Dendritic cell treated with granulocyte-macrophage colony-stimulating factor and Interleukin-4, amounts not matched to agents 40 ng/mL and 50 ng/mL, for 4 days (primary cell): ENCODE results near the gene XYLT1.
A peak's percentile ranks its signal among the peaks of the same experiment; 100 is the strongest.

ENCODE experiments used
- H3K27ac Mint-ChIP-seq: one replicate; pipeline ENCODE4 v1.8.0; 2022; ENCODE audit warnings: mild to moderate bottlenecking, mixed read lengths
- H3K27me3 Mint-ChIP-seq: one replicate; pipeline ENCODE4 v1.8.0; 2022; ENCODE audit warnings: mild to moderate bottlenecking, mixed read lengths
- H3K36me3 Mint-ChIP-seq: one replicate; pipeline ENCODE4 v1.8.0; 2022; ENCODE audit warnings: low read depth, mixed read lengths
- H3K4me1 Mint-ChIP-seq: one replicate; pipeline ENCODE4 v1.8.0; 2022; ENCODE audit warnings: low read depth, mixed read lengths
- H3K4me3 Mint-ChIP-seq: one replicate; pipeline ENCODE4 v1.8.0; 2022; ENCODE audit warnings: mild to moderate bottlenecking, moderate library complexity, mixed read lengths
- H3K9me3 Mint-ChIP-seq: one replicate; pipeline ENCODE4 v1.8.0; 2022; ENCODE audit warnings: mixed read lengths
- intact Hi-C: fragments of 100-400 bp; cut with micrococcal nuclease; formaldehyde crosslinking; loops from one replicate; pipeline ENCODE4 v1.15.0; 2022

XYLT1 gene

GRCh38 chr16:17177959-17178905 lies 292.5 kb downstream of the XYLT1 start:
- intact Hi-C loops, result no loop called here
- Mint-ChIP-seq H3K9me3 (no peaks in the 10 kb centered on the region), H3K27ac (no peak overlapping the region), H3K27me3 (no peaks in the 10 kb centered on the region), H3K36me3 (peaks cover 31% of the 10 kb centered on the region), H3K4me1 (peaks cover 28% of the 10 kb centered on the region), H3K4me3 (no peak overlapping the region)

- Mint-ChIP-seq H3K36me3 (peaks cover 31% of the 10 kb centered on the region), H3K27ac (no peak overlapping the region), H3K27me3 (no peaks in the 10 kb centered on the region), H3K4me3 (no peak overlapping the region), H3K9me3 (no peaks in the 10 kb centered on the region), H3K4me1 (peaks cover 34% of the 10 kb centered on the region)
- intact Hi-C loops, result no loop called here
Observed at GRCh38 chr16:17177242-17177958, 293.4 kb downstream of the XYLT1 start.

GRCh38 chr16:17176199-17176598 lies 294.6 kb downstream of the XYLT1 start:
- H3K9me3 Mint-ChIP-seq, result no peaks in the 10 kb centered on the region
- peak overlapping the region; percentile 6 for H3K27ac Mint-ChIP-seq
- no peak overlapping the region for H3K4me3 Mint-ChIP-seq
- H3K4me1 Mint-ChIP-seq, result peaks cover 46% of the 10 kb centered on the region
- no peaks in the 10 kb centered on the region for H3K27me3 Mint-ChIP-seq
- intact Hi-C loops, result no loop called here
- peaks cover 23% of the 10 kb centered on the region for H3K36me3 Mint-ChIP-seq

- Mint-ChIP-seq H3K27me3 (no peaks in the 10 kb centered on the region), H3K27ac (peak overlapping the region; percentile 74), H3K4me1 (peaks cover 58% of the 10 kb centered on the region), H3K9me3 (no peaks in the 10 kb centered on the region), H3K4me3 (no peak overlapping the region), H3K36me3 (peaks cover 16% of the 10 kb centered on the region)
- intact Hi-C loops, result no loop called here
Observed at GRCh38 chr16:17173281-17173680, 297.5 kb downstream of the XYLT1 start.

DNA sequence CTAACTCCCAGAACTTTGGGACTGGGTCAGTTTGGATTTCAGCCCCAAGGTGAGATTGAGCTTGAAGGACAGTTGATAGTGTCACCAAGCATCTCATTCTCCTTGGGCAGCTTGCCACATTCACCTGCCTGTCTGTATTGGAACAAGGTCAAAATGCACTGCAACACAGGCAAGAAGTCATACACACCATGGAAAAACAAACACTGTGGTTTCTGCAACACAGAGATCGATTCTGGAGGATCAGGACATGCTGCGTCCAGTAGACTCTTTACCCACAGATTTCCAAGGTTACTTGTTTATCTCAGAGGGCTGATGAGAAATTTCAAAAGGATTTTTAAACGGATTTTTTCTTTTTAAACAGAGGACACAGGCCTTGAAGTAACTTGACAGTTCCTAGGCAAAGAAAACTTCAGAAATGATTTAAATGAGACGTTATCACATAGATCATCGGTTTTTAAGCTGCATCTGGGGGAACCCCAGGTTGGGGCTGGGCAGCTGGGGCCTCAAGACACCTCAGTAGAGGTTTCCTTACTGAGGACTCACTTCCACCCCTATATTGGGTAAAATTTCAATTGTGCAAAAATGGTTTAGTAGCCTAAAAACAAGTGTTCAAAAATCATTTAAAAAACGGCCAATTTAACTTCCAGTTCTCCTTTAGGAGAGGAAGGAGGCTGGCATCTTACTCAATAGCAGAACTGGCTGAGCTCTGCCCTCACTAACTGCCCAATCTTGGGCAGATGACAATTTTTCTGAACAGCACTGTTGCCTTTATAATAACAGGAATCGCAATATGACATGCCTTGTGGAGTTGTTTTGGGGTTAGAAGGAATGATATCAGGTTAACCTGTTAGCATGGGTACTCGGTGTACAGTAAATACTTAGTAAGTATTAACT lies 299.3 kb downstream of the XYLT1 start:
- intact Hi-C loops, result no loop called here
- Mint-ChIP-seq H3K27ac (peak overlapping the region; percentile 74), H3K4me1 (peaks cover 66% of the 10 kb centered on the region), H3K9me3 (no peaks in the 10 kb centered on the region), H3K4me3 (no peak overlapping the region), H3K27me3 (no peaks in the 10 kb centered on the region), H3K36me3 (peaks cover 15% of the 10 kb centered on the region)

DNA sequence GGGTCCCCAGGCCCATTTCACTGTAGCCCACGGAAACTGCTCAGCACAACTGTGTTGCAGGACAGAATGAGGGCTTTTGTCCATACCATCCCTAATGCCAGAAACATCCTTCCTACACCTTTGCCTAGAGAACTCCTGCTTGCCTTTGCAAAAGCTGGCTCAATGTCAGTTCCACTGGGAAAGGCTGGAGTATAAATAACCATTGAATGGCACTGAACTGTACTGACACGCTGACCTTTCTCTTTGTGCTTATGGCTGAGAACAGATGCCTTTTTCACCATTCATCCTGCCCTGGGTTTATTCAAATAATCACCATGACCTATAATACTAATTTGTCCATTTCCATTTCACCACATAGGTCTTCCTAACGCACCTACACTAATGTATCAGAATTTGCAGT lies 300.3 kb downstream of the XYLT1 start:
- H3K27ac Mint-ChIP-seq, result no peak overlapping the region

DNA sequence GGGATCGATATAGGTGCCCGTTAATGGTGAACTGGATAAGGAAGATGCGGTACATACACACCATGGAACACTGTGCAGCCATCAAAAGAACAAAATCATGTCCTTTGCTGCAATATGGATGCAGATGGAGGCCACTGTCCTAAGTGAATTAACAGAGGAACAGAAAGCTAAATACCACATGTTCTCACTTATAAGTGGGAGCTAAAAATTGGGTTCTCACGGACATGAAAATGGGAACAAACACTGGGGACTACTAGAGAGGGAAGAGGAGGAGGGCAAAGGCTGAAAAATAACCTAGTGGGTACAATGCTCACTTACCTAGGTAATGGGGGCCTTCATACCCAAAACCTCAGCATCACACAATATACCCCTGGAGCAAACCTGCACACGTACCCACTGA lies 302.6 kb downstream of the XYLT1 start:
- Mint-ChIP-seq H3K4me1 (peaks cover 85% of the 10 kb centered on the region), H3K27ac (no peak overlapping the region), H3K27me3 (no peaks in the 10 kb centered on the region), H3K36me3 (peaks cover 13% of the 10 kb centered on the region), H3K4me3 (no peak overlapping the region), H3K9me3 (no peaks in the 10 kb centered on the region)
- intact Hi-C loops, result no loop called here

More for the DNA sequence above, 300.3 kb downstream of the XYLT1 start:
- intact Hi-C loops, result no loop called here
- Mint-ChIP-seq H3K27me3 (no peaks in the 10 kb centered on the region), H3K9me3 (no peaks in the 10 kb centered on the region), H3K4me3 (no peak overlapping the region), H3K36me3 (peaks cover 17% of the 10 kb centered on the region), H3K4me1 (peaks cover 76% of the 10 kb centered on the region)

DNA sequence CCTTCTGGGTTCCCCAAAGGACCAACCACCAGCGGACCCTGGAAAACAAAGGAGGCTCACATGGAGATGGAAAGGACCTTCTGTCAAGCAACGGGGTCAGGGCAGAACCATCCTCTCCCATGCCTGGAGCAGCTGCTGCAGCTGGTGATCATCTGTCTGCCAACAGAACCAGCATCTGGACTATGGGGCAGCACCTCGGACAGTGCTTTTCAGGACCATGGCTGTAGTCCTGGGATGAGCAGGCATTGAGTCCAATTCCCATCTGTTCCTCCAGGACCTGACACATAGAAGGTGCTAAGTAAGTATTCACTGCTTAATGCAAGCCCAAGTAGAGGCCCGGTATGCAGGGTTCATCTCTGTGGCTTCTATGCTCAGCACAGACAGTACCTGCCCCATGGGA lies 304.7 kb downstream of the XYLT1 start:
- H3K4me1 Mint-ChIP-seq, result peaks cover 84% of the 10 kb centered on the region
- H3K27me3 Mint-ChIP-seq, result no peaks in the 10 kb centered on the region
- H3K27ac Mint-ChIP-seq, result no peak overlapping the region
- intact Hi-C loops, result no loop called here
- peaks cover 20% of the 10 kb centered on the region for H3K36me3 Mint-ChIP-seq
- no peak overlapping the region for H3K4me3 Mint-ChIP-seq
- no peaks in the 10 kb centered on the region for H3K9me3 Mint-ChIP-seq

DNA sequence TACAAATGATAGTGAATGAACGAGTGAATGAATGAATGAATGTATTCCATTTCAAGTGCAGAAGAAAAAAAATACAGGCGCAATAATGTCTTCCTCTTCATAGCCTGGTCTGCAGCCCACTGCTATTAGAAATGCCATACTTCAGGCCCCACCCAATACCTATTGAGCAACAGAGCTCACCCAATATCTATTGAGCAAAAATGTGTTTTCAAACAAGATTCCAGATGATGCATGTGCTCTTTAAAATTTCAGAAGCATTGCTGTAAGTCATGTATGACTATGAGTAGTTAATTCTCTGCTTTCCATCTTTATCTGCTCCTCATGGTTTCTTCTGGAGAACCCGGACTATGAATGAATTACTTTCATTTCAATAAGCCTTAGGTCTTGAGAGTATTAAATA lies 308.2 kb downstream of the XYLT1 start:
- no peaks in the 10 kb centered on the region for H3K9me3 Mint-ChIP-seq
- no peaks in the 10 kb centered on the region for H3K27me3 Mint-ChIP-seq
- peaks cover 25% of the 10 kb centered on the region for H3K36me3 Mint-ChIP-seq
- peaks cover 67% of the 10 kb centered on the region for H3K4me1 Mint-ChIP-seq
- intact Hi-C loops, result no loop called here
- H3K27ac Mint-ChIP-seq, result no peak overlapping the region
- H3K4me3 Mint-ChIP-seq, result no peak overlapping the region

DNA sequence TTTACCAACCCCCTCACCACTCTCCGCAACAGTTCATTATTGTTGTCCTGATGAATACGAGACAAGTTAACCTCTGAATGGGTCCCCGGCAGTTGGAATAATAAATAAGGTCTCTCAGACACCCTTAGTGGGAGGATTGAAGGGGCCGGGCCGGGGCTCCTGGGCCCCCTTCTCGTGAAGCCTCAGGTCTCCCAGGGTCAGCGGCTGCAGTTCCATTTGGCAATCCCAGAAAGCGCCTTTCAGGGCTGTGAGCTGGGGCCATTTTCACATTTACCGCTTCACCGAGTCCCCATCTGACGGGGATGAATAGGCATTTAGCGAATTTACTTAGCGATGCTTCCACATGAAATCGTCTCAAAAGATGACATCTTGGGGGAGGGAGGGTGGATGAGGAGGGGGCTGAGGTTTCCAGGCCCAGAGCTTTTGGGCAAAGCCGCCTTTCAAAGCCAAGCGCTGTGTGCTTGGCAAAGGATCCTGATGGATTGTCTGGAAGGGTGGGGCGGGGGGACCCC lies 309.8 kb downstream of the XYLT1 start:
- Mint-ChIP-seq H3K4me3 (no peak overlapping the region), H3K27me3 (no peaks in the 10 kb centered on the region), H3K27ac (no peak overlapping the region), H3K4me1 (peaks cover 62% of the 10 kb centered on the region), H3K36me3 (peaks cover 28% of the 10 kb centered on the region), H3K9me3 (no peaks in the 10 kb centered on the region)
- intact Hi-C loops, result no loop called here

- H3K27ac Mint-ChIP-seq, result no peak overlapping the region
- H3K9me3 Mint-ChIP-seq, result no peaks in the 10 kb centered on the region
- intact Hi-C loops, result no loop called here
- no peak overlapping the region for H3K4me3 Mint-ChIP-seq
- H3K36me3 Mint-ChIP-seq, result peaks cover 21% of the 10 kb centered on the region
- no peaks in the 10 kb centered on the region for H3K27me3 Mint-ChIP-seq
- peaks cover 62% of the 10 kb centered on the region for H3K4me1 Mint-ChIP-seq
Observed at GRCh38 chr16:17160285-17160853, 310.4 kb downstream of the XYLT1 start.

GRCh38 chr16:17159617-17160016 lies 311.1 kb downstream of the XYLT1 start:
- peaks cover 21% of the 10 kb centered on the region for H3K36me3 Mint-ChIP-seq
- no peaks in the 10 kb centered on the region for H3K27me3 Mint-ChIP-seq
- intact Hi-C loops, result no loop called here
- no peaks in the 10 kb centered on the region for H3K9me3 Mint-ChIP-seq
- no peak overlapping the region for H3K4me3 Mint-ChIP-seq
- H3K4me1 Mint-ChIP-seq, result peaks cover 62% of the 10 kb centered on the region
- H3K27ac Mint-ChIP-seq, result no peak overlapping the region

GRCh38 chr16:17155936-17156335 lies 314.8 kb downstream of the XYLT1 start:
- intact Hi-C loops, result no loop called here
- Mint-ChIP-seq H3K4me1 (peaks cover 40% of the 10 kb centered on the region), H3K27ac (peak overlapping the region; percentile 66), H3K4me3 (no peak overlapping the region), H3K9me3 (no peaks in the 10 kb centered on the region), H3K27me3 (no peaks in the 10 kb centered on the region), H3K36me3 (peaks cover 15% of the 10 kb centered on the region)
